GM08714 (cell line): ENCODE measurements around the gene CASR.
"Not testable (repeated sequence)": the region's sequence is repeated elsewhere in the genome, so short reads cannot be mapped to it uniquely, and the experiment has no call there.

ENCODE experiments used
- H3K4me3 ChIP-seq: fragments of 200-500 bp; sonication (Bioruptor generic); 2 replicates; pipeline ENCODE4 v1.5.1; 2014; ENCODE audit warnings: mild to moderate bottlenecking, low read length, inconsistent platforms
- ZNF274 ChIP-seq: IDR thresholded peaks from 2 replicates; pipeline ENCODE4 v1.6.1; 2012; ENCODE audit warnings: mild to moderate bottlenecking, low read depth, low read length

CASR gene, protein sequence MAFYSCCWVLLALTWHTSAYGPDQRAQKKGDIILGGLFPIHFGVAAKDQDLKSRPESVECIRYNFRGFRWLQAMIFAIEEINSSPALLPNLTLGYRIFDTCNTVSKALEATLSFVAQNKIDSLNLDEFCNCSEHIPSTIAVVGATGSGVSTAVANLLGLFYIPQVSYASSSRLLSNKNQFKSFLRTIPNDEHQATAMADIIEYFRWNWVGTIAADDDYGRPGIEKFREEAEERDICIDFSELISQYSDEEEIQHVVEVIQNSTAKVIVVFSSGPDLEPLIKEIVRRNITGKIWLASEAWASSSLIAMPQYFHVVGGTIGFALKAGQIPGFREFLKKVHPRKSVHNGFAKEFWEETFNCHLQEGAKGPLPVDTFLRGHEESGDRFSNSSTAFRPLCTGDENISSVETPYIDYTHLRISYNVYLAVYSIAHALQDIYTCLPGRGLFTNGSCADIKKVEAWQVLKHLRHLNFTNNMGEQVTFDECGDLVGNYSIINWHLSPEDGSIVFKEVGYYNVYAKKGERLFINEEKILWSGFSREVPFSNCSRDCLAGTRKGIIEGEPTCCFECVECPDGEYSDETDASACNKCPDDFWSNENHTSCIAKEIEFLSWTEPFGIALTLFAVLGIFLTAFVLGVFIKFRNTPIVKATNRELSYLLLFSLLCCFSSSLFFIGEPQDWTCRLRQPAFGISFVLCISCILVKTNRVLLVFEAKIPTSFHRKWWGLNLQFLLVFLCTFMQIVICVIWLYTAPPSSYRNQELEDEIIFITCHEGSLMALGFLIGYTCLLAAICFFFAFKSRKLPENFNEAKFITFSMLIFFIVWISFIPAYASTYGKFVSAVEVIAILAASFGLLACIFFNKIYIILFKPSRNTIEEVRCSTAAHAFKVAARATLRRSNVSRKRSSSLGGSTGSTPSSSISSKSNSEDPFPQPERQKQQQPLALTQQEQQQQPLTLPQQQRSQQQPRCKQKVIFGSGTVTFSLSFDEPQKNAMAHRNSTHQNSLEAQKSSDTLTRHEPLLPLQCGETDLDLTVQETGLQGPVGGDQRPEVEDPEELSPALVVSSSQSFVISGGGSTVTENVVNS

GRCh38 chr3:122183521-122183892, at the start of gene CASR:
Gene CASR (plus strand): TSS chr3:122183668. CDS start chr3:122254190, 70,522 bp downstream.
- TF ChIP-seq ZNF274, result no peak
- H3K4me3 ChIP-seq, result peak within 1 kb of the TSS; percentile 33; the same call in 1 of the 2 replicates

DNA sequence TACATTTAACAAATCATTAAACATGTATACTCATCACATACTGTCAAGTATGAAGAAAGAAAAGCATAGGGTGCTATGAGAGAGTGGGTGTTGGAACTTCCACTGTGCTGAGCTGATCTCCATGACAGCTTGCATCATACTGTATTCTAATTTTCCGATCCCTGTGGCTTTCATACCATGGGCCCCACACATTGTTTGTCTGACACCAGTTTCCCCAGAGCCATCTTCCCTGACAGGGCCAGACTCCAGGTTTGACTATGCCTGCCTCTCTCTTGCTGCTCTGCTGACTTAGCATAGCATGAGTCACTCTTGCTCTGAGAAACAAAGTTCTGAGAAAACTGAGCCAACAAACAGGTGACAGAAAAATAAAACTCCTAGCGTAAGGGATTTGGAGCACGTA, 37.0 kb upstream of the CASR start:
- no peak overlapping the region for H3K4me3 ChIP-seq
- no peak for TF ChIP-seq ZNF274

DNA sequence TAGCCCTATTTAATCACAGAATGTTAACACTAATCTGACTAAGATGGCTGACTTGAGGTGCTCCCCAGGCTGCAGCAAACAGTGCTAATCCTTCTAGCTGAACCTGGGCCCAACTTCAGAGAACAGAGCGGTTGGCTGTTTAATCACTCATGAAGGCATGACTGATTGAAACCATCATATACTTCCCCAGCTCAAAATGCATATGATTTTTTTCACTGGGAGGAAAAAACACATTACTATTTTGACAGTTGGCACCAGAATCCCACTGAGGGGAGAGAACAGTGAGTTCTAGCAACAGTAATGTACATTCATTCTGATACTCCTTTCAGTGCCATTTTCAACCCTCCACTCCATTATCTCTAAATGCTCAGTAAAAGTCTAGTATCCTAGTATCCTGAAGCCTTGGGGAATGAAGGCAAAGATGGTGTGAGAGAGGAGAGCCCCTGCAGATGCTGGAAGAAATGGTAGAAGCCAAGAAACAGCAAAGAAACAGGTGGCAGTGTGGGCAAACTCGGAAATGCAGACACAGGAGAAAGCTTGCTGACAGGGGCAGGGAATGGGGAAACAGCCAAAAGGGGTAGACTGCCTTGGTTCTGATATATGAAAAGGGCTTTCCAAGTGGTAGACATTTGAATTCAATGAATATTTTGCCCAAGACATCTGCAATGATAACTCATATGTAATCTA, 34.4 kb upstream of the CASR start:
- H3K4me3 ChIP-seq, result no peak overlapping the region
- no peak for TF ChIP-seq ZNF274

GRCh38 chr3:122151480-122151879, 32.0 kb upstream of the CASR start:
- no peak for TF ChIP-seq ZNF274
- H3K4me3 ChIP-seq, result no peak overlapping the region

GRCh38 chr3:122164983-122165382, 18.5 kb upstream of the CASR start:
- H3K4me3 ChIP-seq, result not testable (repeated sequence)

DNA sequence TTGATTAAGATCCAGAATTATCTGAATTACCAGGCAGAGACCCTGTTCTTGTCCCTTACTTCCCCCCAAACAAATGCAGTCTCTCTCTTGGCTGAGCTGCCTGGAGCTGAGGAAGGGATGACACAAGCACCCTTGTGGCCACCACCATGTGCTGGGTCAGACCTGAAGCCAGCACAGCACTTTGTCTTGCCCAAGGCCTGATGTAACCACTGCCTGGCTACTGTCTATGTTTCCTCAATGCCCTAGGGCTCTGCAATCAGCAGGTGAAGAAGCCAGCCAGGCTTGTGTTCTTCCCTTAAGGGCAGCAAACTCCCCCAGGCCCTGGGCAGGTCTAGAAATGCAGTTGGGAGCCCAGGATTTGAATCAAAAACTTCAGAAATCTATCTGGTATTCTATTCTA, 15.8 kb upstream of the CASR start:
- no peak for TF ChIP-seq ZNF274

DNA sequence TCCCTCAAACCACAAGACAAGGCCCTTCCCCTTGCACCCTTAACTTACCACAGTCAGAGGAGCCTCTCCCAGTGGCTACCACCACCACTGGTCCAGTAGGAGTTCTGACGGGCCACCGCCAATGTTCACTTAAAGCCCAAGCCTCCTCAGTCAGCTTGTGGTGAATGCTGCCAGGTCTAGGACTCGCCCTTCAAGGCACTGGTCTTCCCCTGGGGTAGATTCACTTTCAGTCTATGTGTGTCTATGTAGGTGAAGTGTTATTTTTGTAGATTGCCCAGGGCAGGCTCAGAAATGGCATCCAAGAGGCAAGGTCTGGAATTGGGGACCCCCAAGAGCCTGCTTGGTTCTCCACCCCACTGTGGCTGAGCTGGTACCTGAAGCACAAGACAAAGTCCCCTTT, 15.4 kb upstream of the CASR start:
- no peak overlapping the region for H3K4me3 ChIP-seq
- no peak for TF ChIP-seq ZNF274

More for the DNA sequence above, 15.8 kb upstream of the CASR start:
- H3K4me3 ChIP-seq, result no peak overlapping the region

DNA sequence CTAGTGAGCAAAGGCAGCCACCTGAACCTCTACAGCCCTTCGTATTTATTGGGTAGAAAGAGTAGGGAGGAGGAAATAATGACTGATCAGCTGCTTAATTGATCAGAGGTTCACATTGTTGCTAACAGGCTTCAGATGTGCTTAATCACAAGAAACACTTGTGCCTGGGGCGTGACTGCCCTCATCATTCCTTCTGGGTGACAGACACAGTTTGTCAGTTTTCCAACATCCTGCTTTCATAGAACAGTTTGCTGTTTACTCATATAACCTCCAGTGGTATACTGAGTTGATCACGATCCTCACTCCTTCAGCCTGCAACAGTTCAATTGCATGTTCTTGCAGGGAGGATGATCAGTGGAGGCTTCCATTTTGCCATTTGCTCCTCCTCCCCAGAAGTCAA, 13.6 kb upstream of the CASR start:
- no peak overlapping the region for H3K4me3 ChIP-seq
- no peak for TF ChIP-seq ZNF274

DNA sequence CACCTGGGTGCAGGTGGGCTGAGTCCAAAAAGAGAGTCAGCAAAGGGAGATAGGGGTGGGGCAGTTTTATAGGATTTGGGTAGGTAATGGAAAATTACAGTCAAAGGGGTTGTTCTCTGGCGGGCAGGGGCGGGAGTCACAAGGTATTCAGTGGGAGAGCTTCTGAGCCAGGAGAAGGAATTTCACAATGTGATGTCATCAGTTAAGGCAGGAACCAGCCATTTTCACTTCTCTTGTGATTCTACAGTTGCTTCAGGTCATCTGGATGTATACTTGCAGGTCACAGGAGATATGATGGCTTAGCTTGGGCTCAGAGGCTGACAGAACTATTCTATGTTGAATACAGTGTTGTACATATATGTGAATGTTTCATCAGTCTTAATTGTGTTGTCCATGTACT, 12.1 kb upstream of the CASR start:
- H3K4me3 ChIP-seq, result not testable (repeated sequence)

DNA sequence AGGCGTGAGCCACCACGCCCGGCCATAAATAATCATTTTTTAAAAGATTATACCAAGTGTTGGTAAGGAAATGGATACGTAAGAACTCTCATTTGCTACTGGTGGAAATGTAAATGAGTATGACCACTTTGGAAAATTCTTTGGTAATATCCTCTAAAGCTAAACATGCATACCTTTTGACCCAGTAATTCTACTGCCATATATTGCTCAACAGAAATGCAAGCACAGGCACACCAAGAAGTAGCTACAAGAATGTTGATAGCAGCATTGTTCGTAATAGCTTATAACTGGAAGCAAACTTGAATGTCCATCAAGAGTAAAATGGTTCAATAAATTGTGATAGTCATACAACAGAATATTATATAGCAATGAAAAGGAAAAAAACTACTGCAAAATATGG, 4.8 kb upstream of the CASR start:
- H3K4me3 ChIP-seq, result no peak overlapping the region
- no peak for TF ChIP-seq ZNF274

- TF ChIP-seq ZNF274, result no peak
- H3K4me3 ChIP-seq, result peak overlapping the region; percentile 33; the same call in 1 of the 2 replicates
Observed at GRCh38 chr3:122183893-122184590, 574 bp downstream of the CASR start.

GRCh38 chr3:122184591-122184929, 1.1 kb downstream of the CASR start:
- no peak overlapping the region for H3K4me3 ChIP-seq

GRCh38 chr3:122186372-122186771, 2.9 kb downstream of the CASR start:
- H3K4me3 ChIP-seq, result no peak overlapping the region
- TF ChIP-seq ZNF274, result no peak

More at GRCh38 chr3:122184591-122184929, 1.1 kb downstream of the CASR start:
- TF ChIP-seq ZNF274, result no peak

DNA sequence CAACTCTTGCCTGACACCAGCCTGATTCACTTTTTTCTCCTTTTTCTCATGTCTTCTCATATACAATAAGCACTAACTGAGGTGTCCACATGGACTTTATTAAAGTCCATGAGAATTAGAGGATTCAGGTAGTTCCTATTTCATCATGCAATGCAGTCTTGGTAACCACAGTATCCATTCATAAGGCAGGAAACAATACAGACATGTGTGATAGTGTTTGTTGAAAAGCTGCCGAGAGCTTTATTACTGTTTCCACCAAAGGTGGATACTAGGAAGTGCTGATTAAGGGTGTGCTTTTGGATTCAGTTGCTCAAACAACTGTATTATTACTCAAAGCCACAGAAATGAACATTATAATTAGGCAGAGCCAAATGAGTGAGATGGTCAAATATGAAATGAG, 5.3 kb downstream of the CASR start:
- TF ChIP-seq ZNF274, result no peak
- H3K4me3 ChIP-seq, result no peak overlapping the region
